Measurements from ENCODE around the gene DKK1. TPM values are rescaled to one million over a fixed set of nuclear protein-coding genes. Genes with fewer than 3 reads are reported as not detected.

The DKK1 gene
- total and polyA plus RNA-seq, 2 of the 4 experiments (the other 2 are of a cell fraction): 97.6 to 116 TPM

- TF ChIP-seq MAZ (IDR thresholded peaks at IDR 0.05; ENCODE audit: borderline replicate concordance, low read depth, low read length): no peak
- TF ChIP-seq RCOR1 (IDR thresholded peaks at IDR 0.05; ENCODE audit: insufficient replicate concordance, low read length): no peak
Measured at GRCh38 chr10:52347327-52347667, 33.2 kb downstream of the DKK1 start (continued).

- no peaks in the 10 kb centered on the region for H3K9me1 ChIP-seq (ENCODE audit: insufficient read depth, low read length)
- no peak overlapping the region for H3K9ac ChIP-seq (ENCODE audit: low read depth, low read length)
- H4K5ac ChIP-seq (ENCODE audit: low read depth, low read length): no peak overlapping the region
- peaks cover 4% of the 10 kb centered on the region; the same call in 1 of the 2 replicates for H3K9me3 ChIP-seq (ENCODE audit: control insufficient read depth, insufficient read depth, low read length)
- no peak overlapping the region for H3K4ac ChIP-seq (ENCODE audit: low read depth, low read length)
- DNase-seq (no peak), ATAC-seq (ENCODE audit: low read depth) (no peak)
- H4K20me1 ChIP-seq (ENCODE audit: insufficient read depth, low read length): no peaks in the 10 kb centered on the region
- H3K36me3 ChIP-seq (ENCODE audit: control insufficient read depth, insufficient read depth, low read length): no peaks in the 10 kb centered on the region
- H2AFZ ChIP-seq (replicated peaks; ENCODE audit: low read length, poor library complexity): peak overlapping the region; percentile 66
- H3K23ac ChIP-seq (ENCODE audit: low read depth, low read length): no peak overlapping the region
- WGBS, 2 experiments (ENCODE audit: extremely low coverage in 2 of 2, insufficient read length in 1 of 2): 100% methylated on average over 1 of the region's 5 CpGs; no CpG with 5 or more reads in 1 of the 2 experiments
- H3K27ac ChIP-seq (ENCODE audit: insufficient read depth, low read length): no peak overlapping the region
- no peak overlapping the region for H2AK5ac ChIP-seq (ENCODE audit: low read depth, low read length)
- H2BK120ac ChIP-seq (ENCODE audit: low read depth, low read length): no peak overlapping the region
- no peak overlapping the region for H2BK15ac ChIP-seq (ENCODE audit: low read depth, low read length)
- in situ Hi-C loops (cut with MboI; ENCODE audit: low sequenced_read_pairs): no loop called here
- H3K27me3 ChIP-seq (ENCODE audit: control insufficient read depth, insufficient read depth, low read length): no peaks in the 10 kb centered on the region
- no peak overlapping the region for H4K91ac ChIP-seq (ENCODE audit: insufficient read depth, low read depth, low read length)
- no peak overlapping the region for H3K4me3 ChIP-seq (ENCODE audit: insufficient read depth, low read depth, low read length)
- no peak overlapping the region for H3K18ac ChIP-seq (ENCODE audit: low read depth, low read length)
- no peak overlapping the region for H2BK5ac ChIP-seq (ENCODE audit: low read depth, low read length, poor library complexity, severe bottlenecking)
- no peaks in the 10 kb centered on the region for H3K4me1 ChIP-seq (ENCODE audit: control insufficient read depth, insufficient read depth, low read length)
- dilution Hi-C loops (cut with HindIII; ENCODE audit: low sequenced_read_pairs, unreplicated experiment): no loop called here
- H4K8ac ChIP-seq (ENCODE audit: low read depth in 2 of 2, low read length in 2 of 2): no peak overlapping the region
- CTCF ChIA-PET: no interaction called here
- H3K56ac ChIP-seq (ENCODE audit: extremely low read depth, insufficient read depth, low read length): no peak overlapping the region
- POLR2A ChIA-PET (ENCODE audit: unreplicated experiment): no interaction called here
- no TSS peak for BruUV-seq (replicated peaks)
- no peak overlapping the region for H3K14ac ChIP-seq (replicated peaks; ENCODE audit: low read depth, low read length)
- H3K4me2 ChIP-seq (ENCODE audit: low read depth, low read length): no peak overlapping the region
- H2BK20ac ChIP-seq (ENCODE audit: low read depth, low read length): no peak overlapping the region
- peak overlapping the region; percentile 71 for H2AK9ac ChIP-seq (replicated peaks; ENCODE audit: low read depth, low read length, poor library complexity)
- no peaks in the 10 kb centered on the region for H3K79me1 ChIP-seq (ENCODE audit: low read depth in 1 of 2, low read length in 2 of 2)
- intact Hi-C loops (cut with micrococcal nuclease): no loop called here
- TF ChIP-seq USF2 (IDR thresholded peaks at IDR 0.05; ENCODE audit: low read depth, low read length) (no peak), MXI1 (IDR thresholded peaks at IDR 0.05; ENCODE audit: borderline replicate concordance, low read depth, low read length) (no peak), RCOR1 (IDR thresholded peaks at IDR 0.05; ENCODE audit: insufficient replicate concordance, low read length) (no peak), CHD1 (IDR thresholded peaks at IDR 0.05; ENCODE audit: low read depth, low read length) (no peak), SMC3 (IDR thresholded peaks at IDR 0.05; ENCODE audit: low read depth, low read length) (no peak), ELK1 (IDR thresholded peaks at IDR 0.05; ENCODE audit: borderline replicate concordance, low read depth, low read length) (no peak), BHLHE40 (IDR thresholded peaks at IDR 0.05; ENCODE audit: low read depth, low read length) (no peak), POLR2A (IDR thresholded peaks at IDR 0.05; ENCODE audit: low read depth, low read length) (no peak), MAZ (IDR thresholded peaks at IDR 0.05; ENCODE audit: borderline replicate concordance, low read depth, low read length) (no peak), FOS (IDR thresholded peaks at IDR 0.05; ENCODE audit: low read depth, low read length) (no peak), CTCF (conservative IDR thresholded peaks at IDR 0.05; ENCODE audit: low read depth, low read length) (no peak), RFX5 (IDR thresholded peaks at IDR 0.05; ENCODE audit: low read depth, low read length) (no peak), MAFK (IDR thresholded peaks at IDR 0.05; ENCODE audit: low read depth, low read length) (no peak), CEBPB (IDR thresholded peaks at IDR 0.05; ENCODE audit: low read depth, low read length) (no peak)
Measured at GRCh38 chr10:52348037-52348564, 34.0 kb downstream of the DKK1 start.

Data from IMR-90 (cell line).